Muscle of back (tissue), 13 donors: ENCODE measurements around the gene DNAAF1. TPM values are rescaled to one million over a fixed set of nuclear protein-coding genes. Genes with fewer than 3 reads are reported as not detected.
A peak's percentile ranks its signal among the peaks of the same experiment; 100 is the strongest.
"Not testable (repeated sequence)": the region's sequence is repeated elsewhere in the genome, so short reads cannot be mapped to it uniquely, and the experiment has no call there.

Source experiments
- DNase-seq, 3 donors: peaks; one replicate each; pipeline versions ENCODE4 v3.0.0 to v3.0.0-alpha.2; 2013
- long read RNA-seq, 9 donors: transcript quantifications; one replicate each; lab custom pipeline, GENCODE V29; 2026
- polyA plus RNA-seq, 10 donors: library from polyadenylated mRNA; unstranded; fragments of 120-200 nt; gene quantifications; one replicate each; pipeline ENCODE4 v1.2.1, GENCODE V29; 2013; ENCODE audit not compliant: insufficient read length in 10 of 10

Gene DNAAF1
- 1 to 10 TPM in 1 of 10 donors, under 1 TPM in 9; 0.09 to 1.3 (median 0.37) TPM for polyA plus RNA-seq
- long read RNA-seq, donor 1, transcript DNAAF1-210 (1 exons, 2,689 nt), result major isoform, 15 of 15 reads
- long read RNA-seq, donor 1, partial matches to known transcripts, result 0 of 15 reads
- long read RNA-seq, donor 1, other reads (novel, unspliced or antisense), result 0 of 15 reads
- long read RNA-seq, donor 2, transcript DNAAF1-210 (1 exons, 2,689 nt), result major isoform, 19 of 19 reads
- long read RNA-seq, donor 2, partial matches to known transcripts, result 0 of 19 reads
- long read RNA-seq, donor 2, other reads (novel, unspliced or antisense), result 0 of 19 reads
- long read RNA-seq, donor 3, result 0 reads
- long read RNA-seq, donor 4, transcript DNAAF1-210 (1 exons, 2,689 nt), result major isoform, 14 of 14 reads
- long read RNA-seq, donor 4, partial matches to known transcripts, result 0 of 14 reads
- long read RNA-seq, donor 4, other reads (novel, unspliced or antisense), result 0 of 14 reads
- long read RNA-seq, donor 5, transcript DNAAF1-210 (1 exons, 2,689 nt), result major isoform, 9 of 18 reads
- long read RNA-seq, donor 5, partial matches to known transcripts, result 9 of 18 reads
- long read RNA-seq, donor 5, other reads (novel, unspliced or antisense), result 0 of 18 reads
- long read RNA-seq, donor 6, transcript DNAAF1-210 (1 exons, 2,689 nt), result major isoform, 16 of 16 reads
- long read RNA-seq, donor 6, partial matches to known transcripts, result 0 of 16 reads
- long read RNA-seq, donor 6, other reads (novel, unspliced or antisense), result 0 of 16 reads
- long read RNA-seq, donor 7, transcript DNAAF1-210 (1 exons, 2,689 nt), result major isoform, 16 of 16 reads
- long read RNA-seq, donor 7, partial matches to known transcripts, result 0 of 16 reads
- long read RNA-seq, donor 7, other reads (novel, unspliced or antisense), result 0 of 16 reads
- long read RNA-seq, donor 8, transcript DNAAF1-210 (1 exons, 2,689 nt), result major isoform, 21 of 21 reads
- long read RNA-seq, donor 8, partial matches to known transcripts, result 0 of 21 reads
- long read RNA-seq, donor 8, other reads (novel, unspliced or antisense), result 0 of 21 reads
- long read RNA-seq, donor 9, partial matches to known transcripts, result 0 of 1 reads
- long read RNA-seq, donor 9, other reads (novel, unspliced or antisense), result 0 of 1 reads

- DNase-seq, result peak; percentile 88 to 95 (median 94)
Measured at GRCh38 chr16:84144859-84145639, at the start of gene DNAAF1, which contains the start of gene HSDL1. Gene DNAAF1 (plus strand): TSS chr16:84145308. CDS start chr16:84145441, 133 bp downstream. Gene HSDL1 (minus strand): TSS chr16:84145177. CDS start chr16:84131321, 13,856 bp downstream.

DNA sequence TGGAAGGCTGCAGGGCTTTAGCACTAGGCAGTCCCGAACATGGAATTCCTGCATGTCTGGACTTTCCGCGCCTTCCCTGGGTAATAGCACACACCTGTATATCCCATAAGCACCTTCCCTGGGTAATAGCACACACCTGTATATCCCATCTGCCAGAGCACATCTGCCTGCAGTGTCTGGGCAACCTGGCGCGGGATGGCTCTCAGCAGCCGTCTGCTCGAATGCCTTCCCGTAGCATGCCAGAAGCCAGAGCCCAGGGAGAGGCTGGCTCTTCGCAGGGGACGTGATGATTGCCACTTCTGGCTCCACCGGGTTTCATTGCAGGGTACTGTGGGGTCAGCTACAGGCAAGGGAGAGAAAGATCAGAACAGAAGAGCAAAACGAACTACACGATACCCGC is 49.6 kb upstream of the DNAAF1 start:
- DNase-seq, result no peak

GRCh38 chr16:84096447-84097005 is 48.6 kb upstream of the DNAAF1 start:
- DNase-seq, result no peak

GRCh38 chr16:84098939-84099338 is 46.2 kb upstream of the DNAAF1 start:
- no peak for DNase-seq

DNA sequence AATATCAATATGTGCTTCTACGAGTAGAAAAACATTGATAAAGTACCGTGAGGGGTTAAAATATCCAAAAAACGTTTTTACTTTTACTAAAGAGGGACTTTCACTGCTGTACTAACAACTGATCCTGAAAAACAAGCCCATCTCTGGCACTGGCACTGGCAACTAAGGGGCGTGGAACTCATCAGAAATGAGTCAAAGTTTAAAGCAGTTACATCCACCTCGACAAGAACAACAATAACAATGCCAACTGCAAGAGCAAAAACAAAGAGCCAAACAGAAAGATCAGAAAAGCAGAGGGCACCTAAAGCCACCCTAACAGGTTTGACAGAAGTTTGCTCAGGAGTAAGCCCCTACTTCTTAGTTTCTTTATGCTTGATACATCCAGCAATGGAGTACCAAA is 41.4 kb upstream of the DNAAF1 start:
- no peak for DNase-seq

DNA sequence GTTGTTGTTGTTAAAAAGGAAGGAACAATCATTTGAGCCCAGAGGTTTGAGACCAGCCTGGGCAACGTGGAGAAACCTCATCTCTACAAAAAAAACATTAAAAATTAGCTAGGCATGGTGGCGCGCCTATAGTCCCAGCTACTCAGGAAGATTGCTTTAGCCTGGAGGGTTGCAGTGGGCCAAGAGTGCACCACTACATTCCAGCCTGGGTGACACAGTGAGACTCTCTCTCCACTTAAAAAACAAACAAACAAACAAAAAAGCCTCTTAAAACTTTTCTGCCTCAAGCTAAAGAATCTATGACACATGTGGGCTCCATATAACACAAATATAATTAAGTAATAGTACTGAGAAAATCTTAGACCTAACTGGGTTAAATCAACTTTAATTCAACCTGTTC is 40.9 kb upstream of the DNAAF1 start:
- no peak for DNase-seq

DNA sequence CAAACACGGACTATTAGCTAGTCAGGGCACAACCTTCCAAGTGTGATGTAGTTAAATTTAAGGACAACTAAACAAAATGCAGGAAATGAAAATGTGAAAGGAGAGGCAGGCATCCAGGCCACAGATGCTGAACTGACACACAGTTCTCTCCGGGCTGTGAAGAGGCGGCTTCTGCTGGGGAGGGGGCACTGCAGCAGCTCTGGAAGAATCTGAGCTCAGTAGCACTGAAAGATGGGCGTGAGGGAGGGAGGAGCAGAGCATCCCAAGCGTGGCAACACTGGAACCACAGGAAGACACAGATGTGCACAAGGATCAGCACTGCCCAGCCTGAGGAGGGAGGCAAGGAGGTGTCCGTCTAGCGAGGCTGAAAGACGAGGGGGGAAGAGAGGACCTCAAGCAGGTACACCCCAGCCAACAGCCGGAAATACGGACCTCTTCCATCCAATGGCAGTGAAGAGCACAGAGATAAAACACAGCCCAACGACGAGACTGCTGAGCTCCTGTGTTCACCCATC is 39.8 kb upstream of the DNAAF1 start:
- DNase-seq, result no peak

GRCh38 chr16:84105948-84106740 is 39.0 kb upstream of the DNAAF1 start:
- no peak for DNase-seq

DNA sequence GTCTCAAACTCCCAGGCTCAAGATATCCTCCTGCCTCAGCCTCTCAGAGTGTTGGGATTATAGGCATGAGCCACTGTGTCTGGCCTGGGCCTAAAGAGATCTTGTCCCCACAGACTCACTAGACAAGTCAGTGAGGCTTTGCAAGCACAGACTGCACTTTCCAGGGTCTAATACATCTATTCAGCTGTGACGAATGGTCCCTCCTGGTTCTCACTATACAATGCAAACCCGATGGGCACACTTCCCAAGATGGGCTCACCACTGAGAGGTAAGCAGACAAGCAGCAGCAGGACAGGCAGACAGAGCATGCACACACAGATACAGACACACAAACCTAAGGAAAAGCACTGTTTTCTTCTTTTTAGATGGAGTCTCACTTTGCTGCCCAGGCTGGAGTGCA is 37.2 kb upstream of the DNAAF1 start:
- DNase-seq, result no peak

DNA sequence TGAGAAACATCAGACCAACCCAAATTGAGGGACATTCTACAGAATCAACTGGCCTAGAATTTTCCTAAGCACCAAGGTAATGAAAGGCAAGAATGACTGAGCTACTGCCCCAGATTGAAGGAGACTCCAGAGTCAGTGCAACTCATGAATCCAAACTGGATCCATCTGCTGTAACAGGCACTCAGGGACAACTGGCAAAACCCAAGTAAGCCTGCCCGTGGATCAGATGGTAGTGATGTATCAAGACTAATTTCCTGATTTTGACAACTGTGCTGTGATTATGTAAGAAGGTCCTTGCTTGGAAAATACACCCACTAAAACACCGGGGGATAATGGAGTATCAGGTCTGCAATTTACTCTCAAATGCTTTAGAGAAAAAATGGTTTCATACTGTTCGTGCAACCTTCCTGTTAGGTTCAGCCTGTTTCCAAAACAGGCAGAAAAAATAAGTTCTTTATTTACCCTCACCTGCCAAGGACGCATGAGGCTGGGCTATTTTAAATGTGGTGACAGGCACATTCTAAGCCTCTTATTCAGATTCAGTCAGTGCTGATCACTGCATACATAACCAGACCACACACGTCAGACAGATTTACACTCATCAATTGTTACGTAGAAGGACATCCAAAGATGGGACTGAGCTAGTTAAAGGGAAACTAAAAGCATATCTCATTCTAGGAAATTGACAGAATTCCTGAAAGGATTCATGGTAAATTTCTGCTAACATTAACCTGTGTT is 35.3 kb upstream of the DNAAF1 start:
- no peak for DNase-seq

DNA sequence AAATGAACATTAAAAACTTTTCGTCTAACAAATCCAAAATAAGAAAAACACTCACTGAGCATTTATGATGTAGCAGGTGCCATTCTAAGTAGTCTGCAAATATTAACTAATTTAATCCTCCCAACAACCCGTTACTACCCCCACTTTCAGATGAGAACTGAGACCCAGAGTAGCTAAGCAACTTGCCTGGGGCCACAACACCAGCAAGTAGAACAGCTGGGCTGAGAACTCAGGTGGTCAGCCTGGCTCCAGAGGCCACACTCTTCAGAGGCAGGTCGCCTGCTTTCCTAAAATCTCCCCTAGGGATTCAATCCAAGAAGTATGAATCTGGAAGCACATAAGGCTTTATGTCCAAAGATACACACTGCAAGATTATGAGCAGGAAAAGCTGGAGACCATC is 34.6 kb upstream of the DNAAF1 start:
- no peak for DNase-seq

GRCh38 chr16:84111525-84111924 is 33.6 kb upstream of the DNAAF1 start:
- DNase-seq, result no peak

DNA sequence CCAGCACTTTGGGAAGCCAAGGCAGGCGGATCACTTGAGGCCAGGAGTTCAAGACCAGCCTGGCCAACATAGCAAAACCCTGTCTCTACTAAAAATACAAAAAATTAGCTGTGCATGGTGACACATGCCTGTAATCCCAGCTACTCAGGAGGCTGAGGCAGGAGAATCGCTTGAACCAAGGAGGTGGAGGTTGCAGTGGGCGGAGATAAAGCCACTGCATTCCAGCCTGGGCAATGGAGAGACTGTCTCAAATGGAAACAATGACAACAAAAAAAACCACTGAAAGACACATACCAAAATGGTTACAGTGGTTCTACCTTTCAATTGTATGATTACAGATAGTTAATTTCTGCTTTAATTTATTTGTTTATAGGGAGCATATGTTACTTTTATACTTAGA is 33.2 kb upstream of the DNAAF1 start:
- not testable (repeated sequence) for DNase-seq

DNA sequence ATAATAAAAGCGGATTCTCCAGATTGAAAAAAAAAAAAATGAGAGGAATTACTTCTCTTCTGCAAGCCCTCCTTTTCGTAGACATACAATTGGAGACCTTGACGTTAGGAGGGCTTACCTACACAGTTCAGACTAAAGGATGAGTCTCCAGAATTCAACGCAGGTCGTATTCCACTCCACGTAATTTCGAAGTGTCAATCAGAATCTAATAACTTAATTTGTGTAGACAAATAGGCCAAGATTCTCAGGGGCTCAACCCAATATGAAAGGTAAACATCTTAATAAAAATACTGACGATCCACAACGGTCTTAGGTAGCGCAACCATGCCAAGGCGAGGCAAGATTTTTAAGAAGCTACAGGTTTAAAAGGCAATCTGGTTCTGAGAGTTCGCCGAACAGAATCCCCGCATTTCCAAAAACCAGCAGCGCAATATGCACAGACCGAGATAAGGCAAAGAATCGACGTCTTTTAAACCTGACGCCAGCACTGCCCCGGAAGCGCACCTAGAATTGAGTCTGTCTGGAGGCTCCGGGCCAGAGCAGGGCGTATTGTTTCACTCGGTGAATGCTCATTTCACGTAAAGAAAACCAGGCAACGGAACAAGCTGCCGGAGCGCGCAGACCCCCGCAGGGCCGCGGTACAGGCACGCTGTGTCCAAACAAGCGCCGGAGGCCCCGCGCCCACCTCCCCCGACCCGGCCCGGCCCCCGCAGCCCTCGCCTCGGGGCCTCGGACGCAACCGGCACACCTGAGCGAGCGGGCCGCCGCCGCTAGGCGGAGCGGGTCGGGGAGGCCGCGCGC is 29.0 kb upstream of the DNAAF1 start:
- DNase-seq, result peak in 1 of 3 donors; percentile 41

DNA sequence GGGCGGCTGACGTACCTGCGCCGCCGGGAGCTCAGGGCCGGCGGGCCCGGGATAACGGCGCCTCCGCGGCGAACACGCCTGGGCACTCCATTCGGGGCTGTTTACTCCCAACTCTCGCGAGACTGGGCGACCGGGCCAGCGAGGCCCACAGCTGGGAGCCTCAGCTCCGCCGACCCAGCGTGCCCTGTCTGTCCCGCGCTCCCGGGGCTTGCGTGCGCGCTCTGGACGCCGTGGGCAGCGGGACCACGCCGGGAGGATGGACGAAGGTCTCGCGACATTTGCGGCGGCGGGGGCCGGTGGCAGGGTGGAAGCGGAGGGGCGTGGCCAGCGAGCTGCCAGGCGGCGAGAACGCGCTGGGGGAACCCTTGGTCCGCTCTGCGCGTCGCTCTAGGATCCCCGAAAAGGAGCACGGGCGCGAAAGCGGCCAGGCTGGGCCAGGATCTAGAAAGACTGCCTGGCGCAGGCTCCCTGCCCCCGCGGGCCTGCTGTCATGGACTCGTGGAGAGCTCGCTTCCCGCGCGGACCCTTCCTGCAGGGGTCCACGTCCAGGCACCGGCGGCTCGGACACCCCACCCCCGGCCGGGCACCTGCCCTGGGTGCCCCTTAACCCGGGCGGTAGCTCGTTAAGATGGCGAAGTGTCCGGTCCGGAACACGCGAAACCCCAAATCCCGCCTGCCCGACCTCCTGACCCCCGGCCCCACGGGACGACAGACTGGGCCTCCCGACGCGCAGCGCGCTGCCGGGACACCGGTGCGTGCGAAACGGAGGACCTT is 28.2 kb upstream of the DNAAF1 start, which contains the start of gene MBTPS1:
Gene MBTPS1 (minus strand): TSS at position 223 of the 774 bp plus-strand sequence. CDS start 15,159 bp downstream, outside the sequence.
- peak; percentile 98 to 99 (median 99) for DNase-seq

- no peak for DNase-seq
Measured at GRCh38 chr16:84117494-84117843, 27.6 kb upstream of the DNAAF1 start.

DNA sequence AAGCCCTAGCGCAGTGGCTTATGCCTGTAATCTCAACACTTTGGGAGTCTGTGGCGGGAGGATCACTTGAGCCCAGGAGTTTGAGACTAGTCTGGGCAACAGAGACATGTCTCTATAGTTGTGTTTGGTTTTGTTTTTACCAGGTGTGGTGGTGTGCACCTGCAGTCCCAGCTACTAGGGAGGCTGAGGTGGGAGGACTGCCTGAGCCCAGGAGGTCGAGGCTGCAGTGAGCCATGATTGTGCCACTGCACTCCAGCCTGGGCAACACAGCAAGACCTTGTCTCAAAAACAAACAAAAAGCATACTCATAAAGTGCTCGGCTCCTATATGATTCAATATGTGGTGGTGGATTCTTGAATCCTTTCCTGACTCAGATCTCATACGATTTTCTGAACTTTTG is 26.8 kb upstream of the DNAAF1 start:
- not testable (repeated sequence) for DNase-seq
